ENCODE results near the gene SGTB. TPM values are rescaled to one million over a fixed set of nuclear protein-coding genes. Genes with fewer than 3 reads are reported as not detected.

The SGTB gene
- total RNA-seq, 1 experiment from 2014 or later, result 9.2 TPM

GRCh38 chr5:65767565-65767964 lies 45.7 kb upstream of the SGTB start:
- TF ChIP-seq POLR2AphosphoS5 (IDR thresholded peaks at IDR 0.05; ENCODE audit: low read depth, low read length) (no peak), TCF7L2 (IDR thresholded peaks at IDR 0.05; ENCODE audit: low read depth, low read length) (no peak), REST (IDR thresholded peaks at IDR 0.05; ENCODE audit: insufficient read depth in 1 of 2, low read depth in 2 of 2, low read length in 1 of 2) (no peak), CTCF (IDR thresholded peaks at IDR 0.05) (no peak), SIN3A (IDR thresholded peaks at IDR 0.05; ENCODE audit: borderline replicate concordance, insufficient read depth, low read depth, low read length) (no peak)

GRCh38 chr5:65766781-65767180 lies 44.9 kb upstream of the SGTB start:
- intact Hi-C loops (cut with micrococcal nuclease; ENCODE audit: unreplicated experiment), result no loop called here
- in situ Hi-C loops (cut with HindIII; ENCODE audit: low pct_unique_long_range_greater_than_20kb, low sequenced_read_pairs), result no loop called here

More at GRCh38 chr5:65767565-65767964, 45.7 kb upstream of the SGTB start:
- Histone ChIP-seq H3K9me3 (ENCODE audit: control insufficient read depth, insufficient read depth, low read depth, low read length) (no peaks in the 10 kb centered on the region), H3K36me3 (ENCODE audit: control insufficient read depth, insufficient read depth, low read length) (0 out of 2 replicates have a peak, but pooled peaks cover 3% of the 10 kb centered on the region), H3K4me1 (ENCODE audit: control insufficient read depth, insufficient read depth, low read length) (no peaks in the 10 kb centered on the region), H3K4me3 (ENCODE audit: low read depth in 2 of 2, low read length in 2 of 2) (no peak overlapping the region), H3K27ac (ENCODE audit: low read length) (no peak overlapping the region), H3K27me3 (ENCODE audit: control insufficient read depth, insufficient read depth, low read length) (no peaks in the 10 kb centered on the region)
- ChIA-PET POLR2A (no interaction called here), CTCF (no interaction called here)
- DNase-seq (ENCODE audit: low read depth, low spot score) (no peak), ATAC-seq (no peak)
- in situ Hi-C loops (cut with HindIII; ENCODE audit: low pct_unique_long_range_greater_than_20kb, low sequenced_read_pairs), result no loop called here
- intact Hi-C loops (cut with micrococcal nuclease; ENCODE audit: unreplicated experiment), result no loop called here
- BruUV-seq (replicated peaks), result no TSS peak

GRCh38 chr5:65766175-65766574 lies 44.3 kb upstream of the SGTB start:
- TF ChIP-seq SIN3A (IDR thresholded peaks at IDR 0.05; ENCODE audit: borderline replicate concordance, insufficient read depth, low read depth, low read length), result no peak
- TF ChIP-seq TCF7L2 (IDR thresholded peaks at IDR 0.05; ENCODE audit: low read depth, low read length), result no peak
- no peak for TF ChIP-seq POLR2AphosphoS5 (IDR thresholded peaks at IDR 0.05; ENCODE audit: low read depth, low read length)
- TF ChIP-seq REST (IDR thresholded peaks at IDR 0.05; ENCODE audit: insufficient read depth in 1 of 2, low read depth in 2 of 2, low read length in 1 of 2), result no peak
- TF ChIP-seq CTCF (IDR thresholded peaks at IDR 0.05), result no peak
- no peaks in the 10 kb centered on the region for H3K9me3 ChIP-seq (ENCODE audit: control insufficient read depth, insufficient read depth, low read depth, low read length)
- H3K4me3 ChIP-seq (ENCODE audit: low read depth in 2 of 2, low read length in 2 of 2), result no peak overlapping the region
- intact Hi-C loops (cut with micrococcal nuclease; ENCODE audit: unreplicated experiment) (no loop called here), in situ Hi-C loops (cut with HindIII; ENCODE audit: low pct_unique_long_range_greater_than_20kb, low sequenced_read_pairs) (no loop called here)
- H3K4me1 ChIP-seq (ENCODE audit: control insufficient read depth, insufficient read depth, low read length), result no peaks in the 10 kb centered on the region
- DNase-seq (ENCODE audit: low read depth, low spot score) (no peak), ATAC-seq (no peak)
- BruUV-seq (replicated peaks), result no TSS peak
- H3K27ac ChIP-seq (ENCODE audit: low read length), result no peak overlapping the region
- CTCF ChIA-PET, result no interaction called here
- no peaks in the 10 kb centered on the region for H3K27me3 ChIP-seq (ENCODE audit: control insufficient read depth, insufficient read depth, low read length)
- POLR2A ChIA-PET, result interaction anchor here (0.6 kb wide), 1 partner anchor 26 kb away, joined by 3 read pairs; no protein-coding TSS in a partner anchor
- H3K36me3 ChIP-seq (ENCODE audit: control insufficient read depth, insufficient read depth, low read length), result 0 out of 2 replicates have a peak, but pooled peaks cover 3% of the 10 kb centered on the region

More at GRCh38 chr5:65766781-65767180, 44.9 kb upstream of the SGTB start:
- no peaks in the 10 kb centered on the region for H3K4me1 ChIP-seq (ENCODE audit: control insufficient read depth, insufficient read depth, low read length)
- TF ChIP-seq TCF7L2 (IDR thresholded peaks at IDR 0.05; ENCODE audit: low read depth, low read length) (no peak), SIN3A (IDR thresholded peaks at IDR 0.05; ENCODE audit: borderline replicate concordance, insufficient read depth, low read depth, low read length) (no peak)
- BruUV-seq (replicated peaks), result no TSS peak
- CTCF ChIA-PET, result no interaction called here
- DNase-seq (ENCODE audit: low read depth, low spot score), result no peak
- H3K36me3 ChIP-seq (ENCODE audit: control insufficient read depth, insufficient read depth, low read length), result 0 out of 2 replicates have a peak, but pooled peaks cover 3% of the 10 kb centered on the region
- H3K4me3 ChIP-seq (ENCODE audit: low read depth in 2 of 2, low read length in 2 of 2), result no peak overlapping the region
- H3K9me3 ChIP-seq (ENCODE audit: control insufficient read depth, insufficient read depth, low read depth, low read length), result no peaks in the 10 kb centered on the region
- POLR2A ChIA-PET, result no interaction called here
- no peaks in the 10 kb centered on the region for H3K27me3 ChIP-seq (ENCODE audit: control insufficient read depth, insufficient read depth, low read length)
- no peak for ATAC-seq
- H3K27ac ChIP-seq (ENCODE audit: low read length), result no peak overlapping the region
